ENCODE data around the gene ALKBH6. TPM values are rescaled to one million over a fixed set of nuclear protein-coding genes. Genes with fewer than 3 reads are reported as not detected.

ALKBH6 gene
- total and polyA plus RNA-seq, 4 donors = 10.3 to 25.6 (median 14.6) TPM

DNA sequence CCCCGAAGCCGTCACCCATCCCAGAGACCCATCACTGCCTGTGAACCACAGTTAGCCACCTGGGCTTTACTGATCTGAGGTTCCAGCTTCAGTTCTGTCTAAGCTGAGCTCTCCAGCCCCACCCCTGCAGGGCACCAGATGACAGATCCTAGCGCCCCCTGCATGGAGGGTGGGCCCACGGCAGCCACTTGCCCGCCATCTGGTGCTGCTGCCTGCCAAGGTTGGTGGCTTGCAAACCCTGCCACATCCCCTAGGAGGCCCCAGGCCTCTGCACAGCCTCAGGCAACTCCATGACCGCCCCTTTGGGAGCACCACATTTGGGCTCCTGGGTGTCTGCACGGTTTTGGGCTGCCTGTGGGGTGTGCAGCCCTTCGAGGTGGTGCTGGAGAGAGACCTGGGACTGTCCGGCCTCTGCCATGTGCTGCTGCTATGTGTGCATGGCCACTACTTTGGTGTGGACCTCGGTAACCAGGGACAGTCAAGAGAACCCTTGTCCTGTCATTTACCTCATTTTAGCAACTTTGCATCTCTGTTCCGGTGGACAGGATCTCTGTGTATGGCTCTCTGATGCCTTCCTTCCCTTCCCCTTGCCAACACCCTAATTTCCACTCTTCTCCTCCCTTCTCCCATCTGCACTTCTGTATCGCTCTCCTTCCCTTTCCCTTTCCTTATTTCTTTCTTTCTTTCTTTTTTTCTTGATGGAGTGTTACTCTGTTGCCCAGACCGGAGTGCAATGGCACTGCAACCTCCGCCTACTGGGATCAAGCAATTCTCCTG lies 36.4 kb downstream of the ALKBH6 start:
- intact Hi-C loops (cut with DNase I) = no loop called here
- no peaks in the 10 kb centered on the region for H3K36me3 ChIP-seq (ENCODE audit: control insufficient read depth in 1 of 2, insufficient read depth in 2 of 2, low read length in 1 of 2)
- H3K4me3 ChIP-seq (ENCODE audit: low read length in 2 of 2) = no peak overlapping the region
- no peaks in the 10 kb centered on the region for H3K4me1 ChIP-seq (ENCODE audit: control insufficient read depth in 1 of 2, insufficient read depth in 2 of 2, low read length in 2 of 2)
- no peaks in the 10 kb centered on the region for H3K9me3 ChIP-seq (ENCODE audit: control insufficient read depth, low read length)
- 52 to 54% methylated on average over 14 of the region's 14 CpGs for WGBS, 2 donors
- DNase-seq = no peak
- no peaks in the 10 kb centered on the region for H3K27me3 ChIP-seq (ENCODE audit: control insufficient read depth in 1 of 2, insufficient read depth in 2 of 2, low read length in 1 of 2)
- ATAC-seq (ENCODE audit: low FRiP score) = no peak
- no peak overlapping the region for H3K27ac ChIP-seq (ENCODE audit: low read depth in 1 of 2, low read length in 2 of 2)

DNA sequence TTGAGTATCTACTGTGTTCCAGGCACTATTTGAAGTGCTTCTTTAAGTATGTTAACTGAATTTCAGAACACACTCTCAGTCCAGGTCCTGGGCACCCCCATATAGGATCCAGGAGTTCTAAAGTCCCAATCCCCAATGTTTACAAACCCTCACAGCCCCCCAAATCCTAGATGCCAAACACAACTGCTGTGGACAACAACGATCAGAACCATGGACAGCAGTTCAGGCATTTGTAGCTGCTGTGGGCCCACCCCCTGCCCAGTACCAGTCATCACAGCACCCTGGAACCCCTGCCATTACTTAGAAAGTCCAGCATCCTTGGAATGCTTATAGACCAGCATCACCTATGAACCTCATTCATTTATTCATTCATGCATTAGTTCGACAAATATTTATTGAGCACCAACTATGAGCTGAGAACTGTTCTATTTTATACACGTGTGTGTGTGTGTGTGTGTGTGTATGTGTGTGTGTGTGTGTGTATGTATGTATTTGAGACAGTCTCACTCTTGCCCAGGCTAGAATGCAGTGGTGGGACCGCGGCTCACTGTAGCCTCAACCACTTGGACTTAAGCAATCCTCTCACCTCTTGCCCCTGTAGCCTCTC lies 38.3 kb downstream of the ALKBH6 start:
- Histone ChIP-seq H3K9me3 (ENCODE audit: control insufficient read depth, low read length) (no peaks in the 10 kb centered on the region), H3K27me3 (ENCODE audit: control insufficient read depth in 1 of 2, insufficient read depth in 2 of 2, low read length in 1 of 2) (no peaks in the 10 kb centered on the region), H3K4me1 (ENCODE audit: control insufficient read depth in 1 of 2, insufficient read depth in 2 of 2, low read length in 2 of 2) (no peaks in the 10 kb centered on the region), H3K4me3 (ENCODE audit: low read length in 2 of 2) (no peak overlapping the region), H3K36me3 (ENCODE audit: control insufficient read depth in 1 of 2, insufficient read depth in 2 of 2, low read length in 1 of 2) (no peaks in the 10 kb centered on the region), H3K27ac (ENCODE audit: low read depth in 1 of 2, low read length in 2 of 2) (no peak overlapping the region)
- DNase-seq (no peak), ATAC-seq (ENCODE audit: low FRiP score) (no peak)
- intact Hi-C loops (cut with DNase I) = no loop called here
- WGBS, 2 donors = 36 to 40% methylated on average over 5 of the region's 5 CpGs

DNA sequence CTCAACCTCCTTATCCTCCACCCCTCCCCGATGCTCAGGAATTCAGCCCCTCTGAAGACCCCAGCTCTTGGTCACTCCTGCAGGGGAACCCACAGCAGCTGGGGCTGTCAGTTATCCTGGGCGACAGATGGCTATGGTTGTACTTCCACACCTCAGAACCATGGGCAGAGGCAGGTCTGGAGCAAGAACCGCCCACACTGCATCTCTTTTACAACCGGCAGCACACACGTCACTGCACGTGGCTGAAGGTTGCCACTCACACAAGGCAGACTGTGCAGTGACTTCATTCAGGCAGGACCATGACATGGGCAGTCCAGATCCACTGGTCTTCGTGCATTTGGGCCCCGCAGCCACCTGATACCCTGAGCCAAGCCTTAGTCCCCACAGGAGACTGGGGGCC lies 40.5 kb downstream of the ALKBH6 start:
- intact Hi-C loops (cut with DNase I) = no loop called here
- no peak overlapping the region for H3K4me3 ChIP-seq (ENCODE audit: low read length in 2 of 2)
- H3K36me3 ChIP-seq (ENCODE audit: control insufficient read depth in 1 of 2, insufficient read depth in 2 of 2, low read length in 1 of 2) = no peaks in the 10 kb centered on the region
- H3K9me3 ChIP-seq (ENCODE audit: control insufficient read depth, low read length) = no peaks in the 10 kb centered on the region
- ATAC-seq (ENCODE audit: low FRiP score) (peak; percentile 26), DNase-seq (no peak)
- no peak overlapping the region for H3K27ac ChIP-seq (ENCODE audit: low read depth in 1 of 2, low read length in 2 of 2)
- 38 to 42% methylated on average over 8 of the region's 8 CpGs for WGBS, 2 donors
- no peaks in the 10 kb centered on the region for H3K4me1 ChIP-seq (ENCODE audit: control insufficient read depth in 1 of 2, insufficient read depth in 2 of 2, low read length in 2 of 2)
- H3K27me3 ChIP-seq (ENCODE audit: control insufficient read depth in 1 of 2, insufficient read depth in 2 of 2, low read length in 1 of 2) = no peaks in the 10 kb centered on the region

DNA sequence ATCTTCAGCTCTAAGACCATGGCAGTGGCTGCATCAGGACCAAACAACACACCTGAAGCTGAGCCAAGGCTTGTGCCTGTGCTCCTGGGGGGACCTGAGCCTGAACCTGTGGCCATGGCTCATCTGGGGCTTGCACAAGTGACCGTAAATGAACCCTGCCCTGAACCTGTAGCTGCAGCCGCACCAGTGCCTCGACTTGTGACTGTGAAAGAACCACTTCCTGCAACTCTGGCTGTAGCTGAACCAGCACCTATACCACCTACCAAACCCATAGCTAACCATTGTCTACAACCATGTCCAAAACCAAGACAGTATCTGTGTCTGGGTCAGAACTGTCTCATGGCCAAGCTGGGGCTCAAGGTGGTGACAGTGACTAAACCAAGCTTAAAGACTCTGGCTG lies 47.2 kb downstream of the ALKBH6 start:
- Histone ChIP-seq H3K9me3 (ENCODE audit: control insufficient read depth, low read length) (no peaks in the 10 kb centered on the region), H3K4me1 (ENCODE audit: control insufficient read depth in 1 of 2, insufficient read depth in 2 of 2, low read length in 2 of 2) (no peaks in the 10 kb centered on the region), H3K27ac (ENCODE audit: low read depth in 1 of 2, low read length in 2 of 2) (no peak overlapping the region), H3K27me3 (ENCODE audit: control insufficient read depth in 1 of 2, insufficient read depth in 2 of 2, low read length in 1 of 2) (no peaks in the 10 kb centered on the region), H3K36me3 (ENCODE audit: control insufficient read depth in 1 of 2, insufficient read depth in 2 of 2, low read length in 1 of 2) (no peaks in the 10 kb centered on the region), H3K4me3 (ENCODE audit: low read length in 2 of 2) (no peak overlapping the region)
- intact Hi-C loops (cut with DNase I) = no loop called here
- 70 to 84% methylated on average over 3 of the region's 3 CpGs for WGBS, 2 donors
- ATAC-seq (ENCODE audit: low FRiP score) (no peak), DNase-seq (no peak)

DNA sequence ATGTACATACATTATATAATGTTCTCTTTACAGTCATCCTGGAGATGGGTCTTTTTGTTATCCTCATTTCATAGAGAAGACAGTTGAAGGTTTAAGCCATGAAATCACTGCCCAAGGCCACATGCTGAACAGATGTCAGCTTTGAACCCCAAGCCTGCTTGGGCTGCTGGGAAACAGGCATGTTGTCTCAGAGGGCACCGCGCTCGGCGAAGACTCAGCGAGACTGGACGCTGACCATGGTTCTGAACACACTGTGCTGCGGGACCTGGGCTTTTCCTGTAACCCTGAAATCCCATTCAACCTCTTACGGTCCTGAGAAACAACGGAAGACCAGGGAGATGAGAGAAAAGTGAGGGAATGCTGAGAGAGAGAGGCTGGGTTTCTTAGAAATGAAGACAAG lies 50.5 kb downstream of the ALKBH6 start:
- no peak overlapping the region for H3K4me3 ChIP-seq (ENCODE audit: low read length in 2 of 2)
- H3K27ac ChIP-seq (ENCODE audit: low read depth in 1 of 2, low read length in 2 of 2) = no peak overlapping the region
- H3K36me3 ChIP-seq (ENCODE audit: control insufficient read depth in 1 of 2, insufficient read depth in 2 of 2, low read length in 1 of 2) = no peaks in the 10 kb centered on the region
- DNase-seq (no peak), ATAC-seq (ENCODE audit: low FRiP score) (no peak)
- intact Hi-C loops (cut with DNase I) = no loop called here
- H3K27me3 ChIP-seq (ENCODE audit: control insufficient read depth in 1 of 2, insufficient read depth in 2 of 2, low read length in 1 of 2) = peaks cover 0 to 2% of the 10 kb centered on the region in 2 donors
- H3K4me1 ChIP-seq (ENCODE audit: control insufficient read depth in 1 of 2, insufficient read depth in 2 of 2, low read length in 2 of 2) = no peaks in the 10 kb centered on the region
- H3K9me3 ChIP-seq (ENCODE audit: control insufficient read depth, low read length) = no peaks in the 10 kb centered on the region
- WGBS, 2 donors = 1 to 2% methylated on average over 9 of the region's 9 CpGs

DNA sequence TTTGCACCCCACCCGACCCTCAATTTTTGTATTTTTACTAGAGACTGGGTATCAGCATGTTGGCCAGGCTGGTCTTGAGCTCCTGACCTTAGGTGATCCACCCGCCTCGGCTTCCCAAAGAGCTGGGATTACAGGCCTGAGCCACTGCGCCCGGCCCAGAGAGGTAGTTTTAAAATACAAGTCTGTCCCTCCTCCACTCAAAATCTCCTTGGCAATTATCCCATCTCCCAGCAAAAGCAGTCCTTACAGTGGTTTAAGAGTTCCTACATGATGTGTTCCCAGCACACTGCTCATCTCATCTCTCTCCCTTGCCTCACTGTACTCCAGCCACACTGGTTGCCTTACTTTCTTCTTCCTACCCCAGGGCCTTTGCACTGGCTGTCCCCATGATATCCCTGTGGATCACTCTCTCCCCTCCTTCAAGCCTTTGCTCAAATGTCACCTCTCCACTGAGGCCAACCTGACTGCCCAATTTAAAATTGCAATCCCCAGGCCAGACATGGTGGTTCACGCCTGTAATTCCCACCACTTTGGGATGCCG lies 53.5 kb downstream of the ALKBH6 start:
- H3K27me3 ChIP-seq (ENCODE audit: control insufficient read depth in 1 of 2, insufficient read depth in 2 of 2, low read length in 1 of 2) = peaks cover 0 to 2% of the 10 kb centered on the region in 2 donors

DNA sequence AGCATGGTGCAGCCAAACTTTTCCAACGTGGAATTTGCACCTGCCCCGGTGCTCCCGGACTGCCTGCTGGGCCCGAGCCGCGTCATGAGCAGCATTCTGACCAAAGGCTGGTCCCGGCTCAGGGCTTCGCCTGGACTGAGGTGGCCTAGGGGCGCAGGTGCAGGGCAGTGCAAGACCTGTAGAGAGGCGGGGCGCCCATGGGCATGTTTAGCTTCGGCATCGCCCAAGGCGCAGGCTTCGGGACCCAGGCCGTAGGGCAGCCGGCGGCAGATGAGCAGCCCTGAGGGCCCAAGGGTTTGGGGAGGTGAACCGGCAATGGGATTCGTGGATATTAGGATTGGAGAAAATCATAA lies 54.1 kb downstream of the ALKBH6 start:
- H3K27me3 ChIP-seq (ENCODE audit: control insufficient read depth in 1 of 2, insufficient read depth in 2 of 2, low read length in 1 of 2) = peaks cover 0 to 2% of the 10 kb centered on the region in 2 donors
- ATAC-seq (ENCODE audit: low FRiP score) (no peak), DNase-seq (no peak)
- H3K36me3 ChIP-seq (ENCODE audit: control insufficient read depth in 1 of 2, insufficient read depth in 2 of 2, low read length in 1 of 2) = no peaks in the 10 kb centered on the region
- H3K4me1 ChIP-seq (ENCODE audit: control insufficient read depth in 1 of 2, insufficient read depth in 2 of 2, low read length in 2 of 2) = no peaks in the 10 kb centered on the region
- intact Hi-C loops (cut with DNase I) = no loop called here
- no peak overlapping the region for H3K4me3 ChIP-seq (ENCODE audit: low read length in 2 of 2)
- H3K27ac ChIP-seq (ENCODE audit: low read depth in 1 of 2, low read length in 2 of 2) = no peak overlapping the region
- no peaks in the 10 kb centered on the region for H3K9me3 ChIP-seq (ENCODE audit: control insufficient read depth, low read length)
- 21 to 30% methylated on average over 20 of the region's 20 CpGs for WGBS, 2 donors

More for the DNA sequence above, 53.5 kb downstream of the ALKBH6 start:
- WGBS, 2 donors = 78 to 81% methylated on average over 7 of the region's 7 CpGs
- Histone ChIP-seq H3K4me3 (ENCODE audit: low read length in 2 of 2) (no peak overlapping the region), H3K36me3 (ENCODE audit: control insufficient read depth in 1 of 2, insufficient read depth in 2 of 2, low read length in 1 of 2) (no peaks in the 10 kb centered on the region), H3K4me1 (ENCODE audit: control insufficient read depth in 1 of 2, insufficient read depth in 2 of 2, low read length in 2 of 2) (no peaks in the 10 kb centered on the region), H3K27ac (ENCODE audit: low read depth in 1 of 2, low read length in 2 of 2) (no peak overlapping the region), H3K9me3 (ENCODE audit: control insufficient read depth, low read length) (no peaks in the 10 kb centered on the region)
- intact Hi-C loops (cut with DNase I) = no loop called here
- ATAC-seq (ENCODE audit: low FRiP score) = no peak
- no peak for DNase-seq

Measured in aorta (tissue), 5 donors.